Kidney epithelial cell (primary cell): Measurements from ENCODE around the gene ATCAY. TPM values are rescaled to one million over a fixed set of nuclear protein-coding genes. Genes with fewer than 3 reads are reported as not detected.

Source experiments
- DNase-seq: peaks from one replicate; pipeline ENCODE4 v3.0.0-alpha.2; 2010; ENCODE audit warnings: low read depth
- H3K27me3 ChIP-seq: 2 replicates; pipeline ENCODE4 v1.6.0; 2011; ENCODE audit warnings: low read length; ENCODE audit not compliant: control insufficient read depth, insufficient read depth
- H3K36me3 ChIP-seq: 2 replicates; pipeline ENCODE4 v1.5.1; 2011; ENCODE audit warnings: low read length; ENCODE audit not compliant: control insufficient read depth, insufficient read depth
- H3K4me3 ChIP-seq: 2 replicates; pipeline ENCODE4 v1.5.1; 2011; ENCODE audit warnings: low read depth, mild to moderate bottlenecking, control low read depth, low read length
- total RNA-seq: library from RNA; depleted of rRNA; stranded (reverse); fragments of >200 nt; gene quantifications from 2 replicates; pipeline ENCODE4 v1.2.3, GENCODE V29; 2015
- TF ChIP-seq, protein P1 (sequence below): IDR thresholded peaks from 2 replicates; pipeline ENCODE4 v1.5.1; 2011; ENCODE audit warnings: mild to moderate bottlenecking, moderate library complexity, low read length, control low read depth, inconsistent platforms; ENCODE audit not compliant: insufficient read depth, poor library complexity, severe bottlenecking

Gene ATCAY
- total RNA-seq, 1 donor from 2014 or later, result not detected

DNA sequence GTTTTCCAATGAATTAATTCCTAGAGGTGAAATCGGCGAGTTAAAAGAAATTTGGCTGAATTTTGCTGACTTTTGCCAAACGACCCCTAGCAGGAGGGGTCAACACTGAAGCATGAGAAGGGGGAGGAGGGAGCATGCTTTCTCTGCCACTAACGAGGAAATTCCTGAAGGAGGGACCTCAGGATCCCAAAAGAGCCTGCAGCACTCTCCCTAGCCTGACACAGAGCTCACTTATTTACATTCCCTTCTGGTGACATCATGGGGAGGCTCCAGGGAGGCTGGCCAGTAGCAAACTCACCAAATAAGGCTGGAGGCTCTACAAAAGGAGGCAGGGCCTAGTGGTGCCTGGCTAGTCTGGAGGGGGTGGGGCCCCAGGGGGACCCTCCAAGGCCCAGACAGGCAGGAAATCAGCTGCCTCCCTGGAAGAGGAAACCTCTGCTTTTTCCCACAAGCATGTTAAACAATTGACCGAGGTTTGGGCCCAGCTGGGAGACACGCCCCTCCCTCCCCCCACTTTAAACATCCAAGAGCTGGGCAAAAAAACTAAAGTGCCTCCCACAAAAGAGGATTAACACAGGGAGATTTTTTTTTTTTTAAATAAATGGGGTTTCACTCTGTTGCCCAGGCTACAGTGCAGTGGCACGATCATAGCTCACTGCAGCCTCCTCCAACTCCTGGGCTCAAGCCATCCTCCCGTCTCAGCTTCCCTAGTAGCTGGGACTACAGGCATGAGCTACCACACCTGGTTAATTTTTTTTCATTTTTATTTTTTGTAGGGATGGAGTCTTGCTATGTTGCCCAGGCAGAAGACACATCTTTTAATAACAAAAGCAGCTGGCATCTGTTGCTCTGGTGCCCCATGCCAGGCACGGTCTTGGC lies 88.3 kb downstream of the ATCAY start:
- Histone ChIP-seq H3K36me3 (peaks cover 3% of the 10 kb centered on the region), H3K27me3 (no peaks in the 10 kb centered on the region), H3K4me3 (peak overlapping the region; percentile 99)
- DNase-seq, result peak; percentile 98
- TF ChIP-seq, protein P1, sequence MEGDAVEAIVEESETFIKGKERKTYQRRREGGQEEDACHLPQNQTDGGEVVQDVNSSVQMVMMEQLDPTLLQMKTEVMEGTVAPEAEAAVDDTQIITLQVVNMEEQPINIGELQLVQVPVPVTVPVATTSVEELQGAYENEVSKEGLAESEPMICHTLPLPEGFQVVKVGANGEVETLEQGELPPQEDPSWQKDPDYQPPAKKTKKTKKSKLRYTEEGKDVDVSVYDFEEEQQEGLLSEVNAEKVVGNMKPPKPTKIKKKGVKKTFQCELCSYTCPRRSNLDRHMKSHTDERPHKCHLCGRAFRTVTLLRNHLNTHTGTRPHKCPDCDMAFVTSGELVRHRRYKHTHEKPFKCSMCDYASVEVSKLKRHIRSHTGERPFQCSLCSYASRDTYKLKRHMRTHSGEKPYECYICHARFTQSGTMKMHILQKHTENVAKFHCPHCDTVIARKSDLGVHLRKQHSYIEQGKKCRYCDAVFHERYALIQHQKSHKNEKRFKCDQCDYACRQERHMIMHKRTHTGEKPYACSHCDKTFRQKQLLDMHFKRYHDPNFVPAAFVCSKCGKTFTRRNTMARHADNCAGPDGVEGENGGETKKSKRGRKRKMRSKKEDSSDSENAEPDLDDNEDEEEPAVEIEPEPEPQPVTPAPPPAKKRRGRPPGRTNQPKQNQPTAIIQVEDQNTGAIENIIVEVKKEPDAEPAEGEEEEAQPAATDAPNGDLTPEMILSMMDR, result no peak

DNA sequence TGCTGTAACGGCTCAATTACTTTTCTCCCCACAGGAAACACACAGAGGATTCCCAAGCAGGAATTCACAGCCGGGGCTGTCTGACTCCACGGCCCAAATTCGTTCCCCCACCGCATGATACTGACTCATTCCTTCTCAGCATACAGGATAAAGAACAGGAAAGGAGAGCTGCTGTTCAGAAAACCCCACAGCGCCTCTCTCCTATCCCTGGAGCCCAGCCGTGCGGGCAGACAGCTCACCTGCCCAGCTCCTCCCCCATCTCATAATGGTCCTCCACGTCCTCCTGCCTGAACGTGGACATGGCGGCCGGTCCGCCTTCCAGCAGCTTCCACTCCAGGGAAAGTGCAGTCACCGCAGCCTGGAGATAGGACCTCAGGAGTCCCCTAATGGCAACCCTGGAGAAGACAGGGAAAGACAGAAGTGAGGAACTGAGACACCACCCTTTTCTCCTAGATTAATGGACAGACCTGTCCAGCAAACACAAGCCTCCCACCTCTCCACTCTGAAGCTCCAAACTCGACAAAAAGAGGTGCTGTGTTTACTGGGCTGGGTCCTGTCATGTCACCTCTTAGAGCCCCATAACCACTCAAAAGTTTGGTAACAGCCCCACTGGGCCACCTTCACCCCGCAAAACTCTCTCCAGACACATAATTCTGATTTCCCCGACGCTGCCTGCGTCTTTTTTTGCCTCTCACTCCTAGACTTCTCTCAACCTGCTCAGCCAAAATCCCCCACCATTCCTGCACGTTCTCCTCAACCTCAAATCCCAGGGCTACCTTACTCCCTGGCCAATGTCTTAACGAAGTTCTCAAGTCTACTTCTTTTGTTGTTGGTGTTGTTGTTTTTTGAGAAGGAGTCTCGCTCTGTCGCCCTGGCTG lies 89.2 kb downstream of the ATCAY start:
- Histone ChIP-seq H3K36me3 (peaks cover 2% of the 10 kb centered on the region), H3K4me3 (peak overlapping the region; percentile 99), H3K27me3 (no peaks in the 10 kb centered on the region)
- peak; percentile 76 for DNase-seq
- TF ChIP-seq, protein P1, result peak; percentile 18

DNA sequence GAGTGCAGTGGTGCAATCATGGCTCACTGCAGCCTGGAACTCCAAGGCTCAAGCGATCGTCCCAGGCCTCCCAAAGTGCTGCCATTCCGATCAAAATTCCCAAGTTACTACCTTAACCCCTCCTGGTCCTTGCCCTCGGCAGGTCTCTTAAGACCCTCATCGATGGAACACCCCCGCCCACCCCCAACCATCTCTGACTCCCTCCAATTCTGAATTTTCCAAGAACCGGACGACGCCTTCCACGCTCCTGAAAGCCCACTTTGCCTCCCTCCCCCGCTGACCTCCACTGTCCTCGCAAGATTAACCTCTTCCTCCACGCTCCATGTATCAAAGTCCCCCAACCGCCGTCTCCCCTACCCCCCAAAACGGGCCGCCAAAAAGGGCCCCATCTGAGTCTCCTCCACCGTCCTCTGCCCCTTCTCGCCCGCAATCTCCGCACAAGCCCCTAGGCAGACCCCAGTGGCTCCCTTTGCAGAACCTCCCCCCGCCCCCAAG lies 89.9 kb downstream of the ATCAY start:
- Histone ChIP-seq H3K36me3 (peaks cover 2% of the 10 kb centered on the region), H3K27me3 (no peaks in the 10 kb centered on the region), H3K4me3 (peak overlapping the region; percentile 99)
- DNase-seq, result no peak
- TF ChIP-seq, protein P1, result no peak

DNA sequence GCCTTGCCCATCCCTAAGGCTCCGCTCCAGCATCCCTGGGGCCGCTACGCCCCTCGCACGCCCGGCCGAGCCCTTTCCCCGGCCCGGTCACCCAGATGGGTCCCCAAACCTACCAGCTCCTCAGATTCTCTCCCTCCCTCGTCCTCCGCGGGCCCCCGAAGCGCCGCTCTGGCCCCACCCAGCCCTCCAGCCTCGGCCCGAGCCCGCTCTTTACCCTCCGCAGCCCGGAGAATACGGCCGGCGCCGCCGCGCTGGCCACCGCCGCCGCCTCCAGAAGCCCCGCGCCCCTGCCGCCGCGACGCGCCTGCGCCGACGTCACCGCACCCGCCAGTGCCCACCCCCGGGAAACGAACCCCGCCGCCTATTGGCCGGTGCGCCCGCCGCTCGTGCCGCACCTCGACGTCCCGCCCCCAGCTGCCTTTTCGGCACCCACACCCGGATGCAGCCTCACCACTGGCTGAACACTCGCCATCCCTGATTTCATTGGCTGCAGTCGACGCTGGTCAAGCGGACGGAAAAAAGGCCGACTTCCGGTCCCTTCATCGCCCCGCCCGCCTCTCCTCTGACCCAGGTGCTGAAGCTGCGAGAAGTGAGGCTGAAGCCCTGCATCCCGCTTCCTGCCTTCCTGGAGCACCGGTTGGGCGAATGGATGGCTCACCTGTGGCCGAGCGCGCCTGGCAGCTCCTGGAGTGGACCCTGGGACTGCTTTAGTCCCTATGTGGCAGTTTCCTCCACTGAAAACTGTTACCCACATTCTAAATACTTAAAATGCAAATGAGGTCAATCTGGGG lies 90.5 kb downstream of the ATCAY start, which contains the start of gene DAPK3:
Gene DAPK3, minus strand, starts transcription at position 292 of the 791 bp plus-strand sequence. CDS start 1,364 bp downstream, outside the sequence.
- TF ChIP-seq, protein P1, result no peak
- peak; percentile 91 for DNase-seq
- Histone ChIP-seq H3K4me3 (peak within 1 kb of the TSS; percentile 99), H3K27me3 (no peaks in the 10 kb centered on the region), H3K36me3 (peaks cover under 1% of the 10 kb centered on the region)

DNA sequence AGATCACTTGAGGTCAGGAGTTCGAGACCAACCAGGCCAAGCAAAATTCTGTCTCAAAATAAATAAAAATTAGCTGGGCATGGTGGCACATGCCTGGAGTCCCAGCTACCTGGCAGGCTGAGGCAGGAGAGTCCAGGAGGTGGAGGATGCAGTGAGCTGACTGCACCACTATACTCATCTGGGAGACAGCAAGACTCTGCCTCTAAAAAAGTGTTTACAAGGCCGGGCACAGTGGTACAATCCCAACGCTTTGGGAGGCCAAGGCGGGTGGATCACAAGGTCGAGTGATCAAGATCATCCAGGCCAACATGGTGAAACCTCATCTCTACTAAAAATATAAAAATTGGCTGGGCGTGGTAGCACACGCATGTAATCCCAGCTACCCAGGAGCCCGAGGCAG lies 94.7 kb downstream of the ATCAY start:
- TF ChIP-seq, protein P1, result no peak
- no peaks in the 10 kb centered on the region for H3K27me3 ChIP-seq
- H3K4me3 ChIP-seq, result no peak overlapping the region
- DNase-seq, result no peak
- peaks cover 16% of the 10 kb centered on the region for H3K36me3 ChIP-seq
